K562 (cell line): ENCODE results near the gene UNC45A. TPM values are rescaled to one million over a fixed set of nuclear protein-coding genes. Genes with fewer than 3 reads are reported as not detected.
A peak's percentile ranks its signal among the peaks of the same experiment; 100 is the strongest.

Source experiments
- C11orf30 ChIP-seq: fragments of 450-650 bp; IDR thresholded peaks from 2 replicates; pipeline ENCODE4 v1.6.1; 2016; ENCODE audit warnings: low read depth, mild to moderate bottlenecking
- DIDO1 ChIP-seq: fragments of 450-650 bp; IDR thresholded peaks from 2 replicates; pipeline ENCODE4 v1.6.1; 2016; ENCODE audit warnings: low read depth, missing biosample characterization, missing genetic modification characterization
- DPF2 ChIP-seq: fragments of 450-650 bp; IDR thresholded peaks from 2 replicates; pipeline ENCODE4 v1.6.1; 2016
- EWSR1 ChIP-seq: fragments of 450-650 bp; IDR thresholded peaks from 2 replicates; pipeline ENCODE4 v1.6.1; 2018; ENCODE audit warnings: borderline replicate concordance, mild to moderate bottlenecking, low read depth, moderate library complexity; ENCODE audit not compliant: partially characterized antibody
- FOXK2 ChIP-seq, 2 experiments: fragments of 450-650 bp; IDR thresholded peaks in 1 of 2; conservative IDR thresholded peaks in 1 of 2; 2 replicates each; pipeline ENCODE4 v1.6.1; 2016; ENCODE audit warnings: low read depth in 2 of 2, mild to moderate bottlenecking in 1 of 2
- HDAC3 ChIP-seq: fragments of 450-650 bp; IDR thresholded peaks from 2 replicates; pipeline ENCODE4 v1.6.1; 2018; ENCODE audit warnings: borderline replicate concordance, mild to moderate bottlenecking, moderate library complexity; ENCODE audit not compliant: partially characterized antibody
- HMG20B ChIP-seq: fragments of 250-450 bp; sonication (Bioruptor Pico); IDR thresholded peaks from 2 replicates; pipeline ENCODE4 v1.5.0; 2021; ENCODE audit warnings: mild to moderate bottlenecking
- HNRNPH1 ChIP-seq: fragments of 200-400 bp; formaldehyde crosslinking; optimal IDR thresholded peaks from 2 replicates; pipeline ENCODE3; 2017; ENCODE audit warnings: low read depth, mild to moderate bottlenecking, low read length, moderate library complexity
- HSF4 ChIP-seq: fragments of 250-450 bp; sonication (Bioruptor Pico); IDR thresholded peaks from 2 replicates; pipeline ENCODE4 v2.1.2; 2022; ENCODE audit warnings: mild to moderate bottlenecking, moderate library complexity, borderline replicate concordance
- KLF13 ChIP-seq: fragments of 450-650 bp; IDR thresholded peaks from 2 replicates; pipeline ENCODE4 v1.6.1; 2016; ENCODE audit warnings: missing genetic modification characterization, low read depth, mild to moderate bottlenecking, missing compliant biosample characterization, moderate library complexity, borderline replicate concordance
- NR3C1 ChIP-seq: sonication (generic); formaldehyde crosslinking; IDR thresholded peaks from 2 replicates; pipeline ENCODE4 v1.8.1; 2022; ENCODE audit warnings: missing genetic modification reagents
- RBBP5 ChIP-seq: fragments of 200-600 bp; sonication (generic); IDR thresholded peaks from 2 replicates; pipeline ENCODE4 v1.6.1; 2012; ENCODE audit warnings: borderline replicate concordance, mild to moderate bottlenecking, low read length, control low read depth, inconsistent platforms; ENCODE audit not compliant: insufficient read depth, poor library complexity, severe bottlenecking
- RFX1 ChIP-seq: fragments of 450-650 bp; IDR thresholded peaks from 2 replicates; pipeline ENCODE4 v1.6.1; 2016; ENCODE audit warnings: mild to moderate bottlenecking, moderate library complexity
- SMAD2 ChIP-seq: fragments of 150-350 bp; IDR thresholded peaks from 2 replicates; pipeline ENCODE4 v1.6.1; 2014; ENCODE audit warnings: low read depth, mild to moderate bottlenecking, low read length
- SMARCE1 ChIP-seq: fragments of 450-650 bp; IDR thresholded peaks from 2 replicates; pipeline ENCODE4 v1.7.1; 2016; ENCODE audit warnings: mild to moderate bottlenecking
- SREBF1 ChIP-seq: fragments of 150-350 bp; IDR thresholded peaks from 2 replicates; pipeline ENCODE4 v1.6.1; 2014; ENCODE audit warnings: antibody characterized with exemption, low read depth, low read length, borderline replicate concordance
- SRSF3 ChIP-seq: fragments of 200-400 bp; formaldehyde crosslinking; IDR thresholded peaks from 2 replicates; pipeline ENCODE4 v1.6.1; 2016; ENCODE audit warnings: mild to moderate bottlenecking, low read length, moderate library complexity; ENCODE audit not compliant: insufficient read depth
- TCFL5 ChIP-seq: fragments of 250-450 bp; sonication (Bioruptor Pico); conservative IDR thresholded peaks from 2 replicates; pipeline ENCODE4 v1.6.1; 2021; ENCODE audit warnings: mild to moderate bottlenecking, moderate library complexity, matching md5 sums
- ZNF3 ChIP-seq: fragments of 250-450 bp; sonication (Bioruptor Pico); IDR thresholded peaks from 2 replicates; pipeline ENCODE4 v1.5.0; 2021; ENCODE audit warnings: mild to moderate bottlenecking, moderate library complexity
- ZNF707 ChIP-seq: fragments of 250-450 bp; sonication (Bioruptor Pico); conservative IDR thresholded peaks from 2 replicates; pipeline ENCODE4 v1.8.0; 2022; ENCODE audit warnings: inconsistent platforms, mild to moderate bottlenecking, moderate library complexity
- ZSCAN32 ChIP-seq: fragments of 450-650 bp; formaldehyde crosslinking; IDR thresholded peaks from 2 replicates; pipeline ENCODE4 v1.4.0; 2020; ENCODE audit warnings: mild to moderate bottlenecking, moderate library complexity
- polyA plus RNA-seq, 8 experiments: library from polyadenylated mRNA; depleted of rRNA in 4 of 8; stranded (reverse) in 5 of 8; unstranded in 3 of 8; fragments of >200 nt; fragmentation: Nextera tagmentation in 2 of 8; fragmentation: Illumina TruSeq in 1 of 8; extraction: Ambion mirVana in 2 of 8; extraction: Trizol in 1 of 8; gene quantifications; 2 replicates each; pipeline versions ENCODE4 v1.2.1 to v1.2.3, GENCODE V29; 2011 to 2014; ENCODE audit warnings: inconsistent platforms in 1 of 8, missing spikeins in 1 of 8
- total RNA-seq, 7 experiments: library from RNA; depleted of rRNA in 6 of 7; stranded (reverse); fragments of >200 nt in 6 of 7; fragmentation: Illumina TruSeq in 2 of 7; extraction: Trizol in 2 of 7; gene quantifications; 2 replicates each; pipeline versions ENCODE4 v1.2.1 to v1.2.3, GENCODE V29; 2011 to 2021; ENCODE audit warnings: low replicate concordance in 1 of 7
- TF ChIP-seq, protein P1 (sequence below): fragments of 450-650 bp; IDR thresholded peaks from 2 replicates; pipeline ENCODE4 v1.6.1; 2016; ENCODE audit warnings: mild to moderate bottlenecking
- TF ChIP-seq, protein P2 (sequence below): fragments of 450-650 bp; IDR thresholded peaks from 2 replicates; pipeline ENCODE4 v1.6.1; 2016; ENCODE audit warnings: borderline replicate concordance

Gene UNC45A
- total and polyA plus RNA-seq, 9 of the 15 experiments (the other 6 are each of a cell fraction or from before 2014, with no cell fraction given) = 22.4 to 79.3 (median 43.7) TPM

DNA sequence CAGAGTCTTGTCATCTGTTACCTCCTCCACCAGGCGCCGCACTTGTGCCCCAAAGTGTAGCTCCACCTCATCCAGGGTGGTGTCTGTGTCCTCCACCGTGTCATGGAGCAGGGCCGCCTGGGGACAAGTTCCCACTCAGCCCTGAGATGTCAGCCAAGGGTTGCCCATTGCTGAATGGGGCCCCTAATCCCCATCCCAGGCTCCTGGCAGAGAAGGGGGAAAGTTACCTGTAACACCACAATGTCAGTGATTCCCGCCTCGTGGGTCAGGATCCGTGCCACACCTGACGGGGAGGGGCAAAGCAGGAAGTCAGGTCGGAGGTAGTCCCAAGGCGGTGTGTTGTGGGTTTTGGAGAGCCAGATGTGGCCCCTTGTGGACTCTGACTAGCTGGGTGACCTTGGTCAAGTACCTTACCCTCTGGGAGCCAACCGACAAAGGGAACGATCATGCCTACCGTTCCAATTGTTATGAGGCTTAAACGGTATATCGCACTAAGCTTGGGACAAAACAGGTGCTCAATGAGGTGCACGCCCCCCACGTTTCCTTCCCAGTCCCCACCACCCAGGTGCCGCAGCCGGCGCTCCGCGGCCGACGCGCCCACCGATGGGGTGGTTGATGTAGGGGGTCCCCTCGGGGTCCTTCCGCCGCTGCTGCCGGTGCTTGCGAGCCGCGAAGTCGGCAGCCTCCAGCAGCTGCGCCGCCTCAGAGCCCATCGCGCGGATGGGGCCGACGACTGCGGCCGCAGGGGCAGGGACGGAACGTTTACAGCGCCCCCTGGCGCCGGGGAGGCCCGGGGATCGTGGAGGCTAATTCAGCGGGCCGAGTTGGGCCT lies 3.0 kb upstream of the UNC45A start, which contains the start of gene HDDC3 (continued):
- TF ChIP-seq, protein P1, sequence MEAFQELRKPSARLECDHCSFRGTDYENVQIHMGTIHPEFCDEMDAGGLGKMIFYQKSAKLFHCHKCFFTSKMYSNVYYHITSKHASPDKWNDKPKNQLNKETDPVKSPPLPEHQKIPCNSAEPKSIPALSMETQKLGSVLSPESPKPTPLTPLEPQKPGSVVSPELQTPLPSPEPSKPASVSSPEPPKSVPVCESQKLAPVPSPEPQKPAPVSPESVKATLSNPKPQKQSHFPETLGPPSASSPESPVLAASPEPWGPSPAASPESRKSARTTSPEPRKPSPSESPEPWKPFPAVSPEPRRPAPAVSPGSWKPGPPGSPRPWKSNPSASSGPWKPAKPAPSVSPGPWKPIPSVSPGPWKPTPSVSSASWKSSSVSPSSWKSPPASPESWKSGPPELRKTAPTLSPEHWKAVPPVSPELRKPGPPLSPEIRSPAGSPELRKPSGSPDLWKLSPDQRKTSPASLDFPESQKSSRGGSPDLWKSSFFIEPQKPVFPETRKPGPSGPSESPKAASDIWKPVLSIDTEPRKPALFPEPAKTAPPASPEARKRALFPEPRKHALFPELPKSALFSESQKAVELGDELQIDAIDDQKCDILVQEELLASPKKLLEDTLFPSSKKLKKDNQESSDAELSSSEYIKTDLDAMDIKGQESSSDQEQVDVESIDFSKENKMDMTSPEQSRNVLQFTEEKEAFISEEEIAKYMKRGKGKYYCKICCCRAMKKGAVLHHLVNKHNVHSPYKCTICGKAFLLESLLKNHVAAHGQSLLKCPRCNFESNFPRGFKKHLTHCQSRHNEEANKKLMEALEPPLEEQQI = peak; percentile 33; the same call in 1 of the 2 replicates
- TF ChIP-seq ZNF707 (CRISPR knock-in tag) = no peak
- peak; percentile 61; the same call in 1 of the 2 replicates for TF ChIP-seq KLF13
- TF ChIP-seq, protein P2, sequence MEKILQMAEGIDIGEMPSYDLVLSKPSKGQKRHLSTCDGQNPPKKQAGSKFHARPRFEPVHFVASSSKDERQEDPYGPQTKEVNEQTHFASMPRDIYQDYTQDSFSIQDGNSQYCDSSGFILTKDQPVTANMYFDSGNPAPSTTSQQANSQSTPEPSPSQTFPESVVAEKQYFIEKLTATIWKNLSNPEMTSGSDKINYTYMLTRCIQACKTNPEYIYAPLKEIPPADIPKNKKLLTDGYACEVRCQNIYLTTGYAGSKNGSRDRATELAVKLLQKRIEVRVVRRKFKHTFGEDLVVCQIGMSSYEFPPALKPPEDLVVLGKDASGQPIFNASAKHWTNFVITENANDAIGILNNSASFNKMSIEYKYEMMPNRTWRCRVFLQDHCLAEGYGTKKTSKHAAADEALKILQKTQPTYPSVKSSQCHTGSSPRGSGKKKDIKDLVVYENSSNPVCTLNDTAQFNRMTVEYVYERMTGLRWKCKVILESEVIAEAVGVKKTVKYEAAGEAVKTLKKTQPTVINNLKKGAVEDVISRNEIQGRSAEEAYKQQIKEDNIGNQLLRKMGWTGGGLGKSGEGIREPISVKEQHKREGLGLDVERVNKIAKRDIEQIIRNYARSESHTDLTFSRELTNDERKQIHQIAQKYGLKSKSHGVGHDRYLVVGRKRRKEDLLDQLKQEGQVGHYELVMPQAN = peak; percentile 79
- no peak for TF ChIP-seq SREBF1
- TF ChIP-seq EWSR1 = no peak
- no peak for TF ChIP-seq DIDO1 (tag)
- no peak for TF ChIP-seq HNRNPH1
- TF ChIP-seq SMAD2 = no peak
- no peak for TF ChIP-seq HDAC3
- no peak for TF ChIP-seq HMG20B (CRISPR knock-in tag)
- TF ChIP-seq ZSCAN32 (CRISPR knock-in tag) = no peak
- no peak for TF ChIP-seq NR3C1
- no peak for TF ChIP-seq ZNF3 (CRISPR knock-in tag)
- no peak; the same call in 1 of the 2 replicates for TF ChIP-seq DPF2
- peak; percentile 58; the same call in 1 of the 2 replicates for TF ChIP-seq C11orf30
- no peak for TF ChIP-seq SMARCE1
- 0 out of 2 replicates have a peak, but pooled peaks have one; percentile 41 for TF ChIP-seq HSF4
- TF ChIP-seq FOXK2 (conservative IDR thresholded peaks at IDR 0.05 in 1 of 2, IDR thresholded peaks at IDR 0.05 in 1 of 2; ENCODE audit: low read depth in 2 of 2) = peak; percentile 19 to 24; a peak in 3 of 4 replicates
- no peak for TF ChIP-seq TCFL5
- TF ChIP-seq SRSF3 = no peak
- TF ChIP-seq RFX1 = no peak
- no peak for TF ChIP-seq RBBP5
